WERI-Rb-1 (cell line): ENCODE data around the gene CHMP5.

Experiments
- DNase-seq: peaks from one replicate; pipeline ENCODE4 v3.0.0-alpha.2; 2020
- H3K27ac ChIP-seq: fragments of 250-450 bp; sonication (Bioruptor Pico); 2 replicates; pipeline ENCODE4 v1.5.1; 2020; ENCODE audit warnings: mild to moderate bottlenecking, moderate library complexity
- H3K27me3 ChIP-seq: fragments of 250-450 bp; sonication (Bioruptor Pico); 2 replicates; pipeline ENCODE4 v1.5.1; 2021; ENCODE audit warnings: mild to moderate bottlenecking, low read depth, moderate library complexity; ENCODE audit not compliant: insufficient read depth, severe bottlenecking
- H3K36me3 ChIP-seq: fragments of 250-450 bp; sonication (Bioruptor Pico); 2 replicates; pipeline ENCODE4 v1.5.1; 2020; ENCODE audit warnings: mild to moderate bottlenecking, moderate library complexity
- H3K4me3 ChIP-seq: 2 replicates; pipeline ENCODE4 v1.5.1; 2011; ENCODE audit warnings: low read depth, mild to moderate bottlenecking, control low read depth, low read length
- H3K9me3 ChIP-seq: fragments of 250-450 bp; sonication (Bioruptor Pico); 2 replicates; pipeline ENCODE4 v1.5.1; 2021; ENCODE audit warnings: mild to moderate bottlenecking, moderate library complexity; ENCODE audit not compliant: severe bottlenecking
- TF ChIP-seq, protein P1 (sequence below): IDR thresholded peaks from 2 replicates; pipeline ENCODE4 v1.5.1; 2011; ENCODE audit warnings: low read depth, mild to moderate bottlenecking, control low read depth, inconsistent platforms, low read length

CHMP5 gene

GRCh38 chr9:33230756-33231622 is 33.9 kb upstream of the CHMP5 start:
- Histone ChIP-seq H3K9me3 (no peaks in the 10 kb centered on the region), H3K27ac (no peak overlapping the region), H3K27me3 (no peaks in the 10 kb centered on the region), H3K4me3 (no peak overlapping the region), H3K36me3 (no peaks in the 10 kb centered on the region)
- no peak for DNase-seq
- TF ChIP-seq, protein P1, sequence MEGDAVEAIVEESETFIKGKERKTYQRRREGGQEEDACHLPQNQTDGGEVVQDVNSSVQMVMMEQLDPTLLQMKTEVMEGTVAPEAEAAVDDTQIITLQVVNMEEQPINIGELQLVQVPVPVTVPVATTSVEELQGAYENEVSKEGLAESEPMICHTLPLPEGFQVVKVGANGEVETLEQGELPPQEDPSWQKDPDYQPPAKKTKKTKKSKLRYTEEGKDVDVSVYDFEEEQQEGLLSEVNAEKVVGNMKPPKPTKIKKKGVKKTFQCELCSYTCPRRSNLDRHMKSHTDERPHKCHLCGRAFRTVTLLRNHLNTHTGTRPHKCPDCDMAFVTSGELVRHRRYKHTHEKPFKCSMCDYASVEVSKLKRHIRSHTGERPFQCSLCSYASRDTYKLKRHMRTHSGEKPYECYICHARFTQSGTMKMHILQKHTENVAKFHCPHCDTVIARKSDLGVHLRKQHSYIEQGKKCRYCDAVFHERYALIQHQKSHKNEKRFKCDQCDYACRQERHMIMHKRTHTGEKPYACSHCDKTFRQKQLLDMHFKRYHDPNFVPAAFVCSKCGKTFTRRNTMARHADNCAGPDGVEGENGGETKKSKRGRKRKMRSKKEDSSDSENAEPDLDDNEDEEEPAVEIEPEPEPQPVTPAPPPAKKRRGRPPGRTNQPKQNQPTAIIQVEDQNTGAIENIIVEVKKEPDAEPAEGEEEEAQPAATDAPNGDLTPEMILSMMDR: no peak

DNA sequence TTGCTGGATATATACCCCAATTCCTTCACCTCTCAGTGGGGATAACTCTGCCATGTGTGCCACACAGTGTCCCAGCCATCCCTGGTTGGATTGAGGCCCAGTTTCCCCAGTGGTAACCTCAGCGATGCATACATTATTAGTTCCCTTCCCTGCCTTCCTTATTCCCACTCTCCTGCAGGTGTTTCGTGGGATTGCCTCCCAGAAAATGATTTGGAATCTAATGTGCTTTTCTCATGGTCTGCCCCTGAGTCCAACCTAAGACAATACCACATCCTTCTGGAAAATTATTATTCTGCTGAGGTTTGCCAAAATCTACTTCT is 33.3 kb upstream of the CHMP5 start:
- Histone ChIP-seq H3K36me3 (no peaks in the 10 kb centered on the region), H3K9me3 (no peaks in the 10 kb centered on the region), H3K27me3 (no peaks in the 10 kb centered on the region), H3K27ac (no peak overlapping the region), H3K4me3 (no peak overlapping the region)
- DNase-seq: no peak
- TF ChIP-seq, protein P1: no peak

DNA sequence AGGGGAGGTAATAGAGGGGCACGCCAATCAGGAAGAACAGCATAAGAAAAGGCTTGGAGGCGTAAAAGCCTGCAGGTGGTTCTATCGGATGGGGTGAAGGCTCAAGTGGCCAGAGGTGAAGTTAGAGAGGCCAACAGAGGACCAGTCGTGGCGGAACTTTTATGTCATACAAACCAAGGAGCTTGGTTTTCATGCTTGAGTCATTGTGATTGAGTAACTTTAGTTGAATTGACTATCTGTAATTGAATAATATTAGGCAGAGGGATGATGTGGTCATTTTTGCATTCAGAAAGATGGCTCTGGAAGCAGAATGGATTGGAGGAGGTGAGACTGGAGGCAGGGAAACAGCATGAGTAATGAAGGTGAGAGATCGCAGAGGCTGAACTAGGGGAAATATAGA is 32.0 kb upstream of the CHMP5 start:
- H3K36me3 ChIP-seq: no peaks in the 10 kb centered on the region
- no peaks in the 10 kb centered on the region for H3K27me3 ChIP-seq
- DNase-seq: no peak
- no peak overlapping the region for H3K27ac ChIP-seq
- no peak overlapping the region for H3K4me3 ChIP-seq
- H3K9me3 ChIP-seq: no peaks in the 10 kb centered on the region
- TF ChIP-seq, protein P1: no peak

DNA sequence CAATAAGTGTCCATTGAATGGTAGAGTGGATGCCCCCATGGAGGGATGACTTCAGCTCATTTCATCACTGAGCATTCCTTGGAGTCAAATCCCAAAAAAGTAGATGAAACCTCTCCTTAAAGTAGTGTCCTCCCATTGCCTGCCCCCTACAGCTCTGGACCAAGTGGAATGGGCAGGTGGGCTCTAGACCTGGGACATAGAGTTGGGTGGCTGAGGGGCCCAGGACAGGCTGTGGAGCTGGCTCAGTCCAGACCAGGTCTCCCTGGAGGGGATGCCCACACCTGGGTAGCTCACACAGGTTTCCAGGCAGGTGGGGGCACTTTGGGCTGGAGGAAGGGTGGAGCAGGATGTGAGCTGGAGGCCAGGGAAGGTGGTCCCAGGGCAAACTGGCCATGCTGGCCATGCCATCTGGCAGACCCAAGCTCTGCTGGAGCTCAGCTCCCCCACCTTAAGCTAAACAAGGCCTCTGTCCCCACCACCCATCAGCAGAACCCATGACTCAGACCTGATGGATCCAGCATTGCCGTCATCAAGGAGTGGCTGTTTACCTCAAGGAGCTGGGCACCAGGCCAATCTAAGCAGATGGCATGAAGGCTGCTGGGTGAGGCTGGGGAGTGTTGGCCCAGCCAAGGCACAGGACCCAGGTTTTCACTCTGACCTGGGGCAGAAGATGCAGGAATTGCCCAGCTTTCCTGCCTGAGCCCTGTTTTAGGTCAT is 31.1 kb upstream of the CHMP5 start:
- Histone ChIP-seq H3K27ac (no peak overlapping the region), H3K4me3 (no peak overlapping the region), H3K27me3 (no peaks in the 10 kb centered on the region), H3K36me3 (no peaks in the 10 kb centered on the region), H3K9me3 (no peaks in the 10 kb centered on the region)
- DNase-seq: no peak
- TF ChIP-seq, protein P1: no peak

DNA sequence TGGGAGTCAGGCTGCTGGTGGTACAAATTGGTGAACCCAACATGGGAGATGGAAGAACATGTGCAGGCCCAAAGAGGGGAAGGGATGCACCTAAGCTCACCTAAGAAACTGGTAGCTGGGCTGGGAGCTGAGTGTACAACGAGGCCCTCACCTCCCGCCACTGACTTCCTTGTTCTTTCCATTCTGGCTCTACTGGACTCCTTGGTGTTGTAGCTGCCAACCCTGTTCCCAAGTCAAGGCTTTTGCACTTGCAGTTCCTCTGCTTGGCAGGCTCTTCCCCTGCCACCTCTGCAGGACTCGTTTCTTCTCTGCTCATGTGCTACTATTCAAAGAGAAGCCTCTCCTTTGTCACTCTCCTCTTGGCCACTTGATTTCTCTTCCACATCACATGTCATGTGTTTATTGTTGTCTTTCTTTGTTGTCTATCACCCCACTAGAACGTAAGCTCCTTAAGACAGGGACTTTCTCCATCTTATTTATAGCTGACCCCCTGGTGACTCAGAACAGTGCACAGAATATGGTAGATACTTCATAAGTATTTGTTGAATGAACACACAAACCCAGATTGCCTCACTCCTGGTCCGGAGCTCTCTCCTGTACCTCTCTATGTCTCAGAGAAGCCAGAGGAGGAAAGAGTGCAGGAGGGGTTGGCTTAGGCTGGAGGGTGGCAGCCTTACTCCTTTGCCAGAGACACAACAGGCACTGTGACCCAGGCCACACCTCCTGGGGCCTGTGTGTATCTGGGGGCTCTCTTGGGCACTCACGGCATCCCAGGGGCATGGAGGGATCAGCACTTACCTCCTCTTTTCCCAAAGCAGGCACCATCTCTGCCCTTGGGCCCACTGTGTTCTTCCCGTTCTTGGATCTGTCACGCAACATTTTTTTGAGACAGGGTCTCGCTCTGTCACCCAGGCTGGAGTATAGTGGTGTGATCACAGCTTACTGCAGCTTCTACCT is 30.1 kb upstream of the CHMP5 start:
- H3K27ac ChIP-seq: no peak overlapping the region
- no peak for DNase-seq
- TF ChIP-seq, protein P1: no peak

More for the DNA sequence above, 30.1 kb upstream of the CHMP5 start:
- H3K36me3 ChIP-seq: no peaks in the 10 kb centered on the region
- H3K27me3 ChIP-seq: no peaks in the 10 kb centered on the region
- no peak overlapping the region for H3K4me3 ChIP-seq
- H3K9me3 ChIP-seq: no peaks in the 10 kb centered on the region
